ENCODE measurements around the gene GPR31.

- TF ChIP-seq, protein P1, sequence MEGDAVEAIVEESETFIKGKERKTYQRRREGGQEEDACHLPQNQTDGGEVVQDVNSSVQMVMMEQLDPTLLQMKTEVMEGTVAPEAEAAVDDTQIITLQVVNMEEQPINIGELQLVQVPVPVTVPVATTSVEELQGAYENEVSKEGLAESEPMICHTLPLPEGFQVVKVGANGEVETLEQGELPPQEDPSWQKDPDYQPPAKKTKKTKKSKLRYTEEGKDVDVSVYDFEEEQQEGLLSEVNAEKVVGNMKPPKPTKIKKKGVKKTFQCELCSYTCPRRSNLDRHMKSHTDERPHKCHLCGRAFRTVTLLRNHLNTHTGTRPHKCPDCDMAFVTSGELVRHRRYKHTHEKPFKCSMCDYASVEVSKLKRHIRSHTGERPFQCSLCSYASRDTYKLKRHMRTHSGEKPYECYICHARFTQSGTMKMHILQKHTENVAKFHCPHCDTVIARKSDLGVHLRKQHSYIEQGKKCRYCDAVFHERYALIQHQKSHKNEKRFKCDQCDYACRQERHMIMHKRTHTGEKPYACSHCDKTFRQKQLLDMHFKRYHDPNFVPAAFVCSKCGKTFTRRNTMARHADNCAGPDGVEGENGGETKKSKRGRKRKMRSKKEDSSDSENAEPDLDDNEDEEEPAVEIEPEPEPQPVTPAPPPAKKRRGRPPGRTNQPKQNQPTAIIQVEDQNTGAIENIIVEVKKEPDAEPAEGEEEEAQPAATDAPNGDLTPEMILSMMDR (IDR thresholded peaks at IDR 0.05): no peak
- TF ChIP-seq POLR2A (IDR thresholded peaks at IDR 0.05): no peak
Observed at GRCh38 chr6:167108278-167108677, 49.5 kb downstream of the GPR31 start.

Data from sigmoid colon (tissue), 3 donors.